Osteoblast (primary cell): Measurements from ENCODE around the gene RALGDS. TPM values are rescaled to one million over a fixed set of nuclear protein-coding genes. Genes with fewer than 3 reads are reported as not detected.
A peak's percentile ranks its signal among the peaks of the same experiment; 100 is the strongest.

Source experiments
- DNase-seq: peaks from one replicate; pipeline ENCODE4 v3.0.0; 2011; ENCODE audit warnings: low spot score, mixed read lengths; ENCODE audit not compliant: insufficient read length; ENCODE audit errors: missing footprints
- H2AFZ ChIP-seq: 2 replicates; pipeline ENCODE4 v1.6.0; 2011; ENCODE audit warnings: mild to moderate bottlenecking, low read length
- H3K27ac ChIP-seq: 2 replicates; pipeline ENCODE4 v1.5.1; 2011; ENCODE audit warnings: mild to moderate bottlenecking, low read depth, low read length, moderate library complexity
- H3K27me3 ChIP-seq: 2 replicates; pipeline ENCODE4 v1.6.0; 2012; ENCODE audit warnings: mild to moderate bottlenecking, control low read depth, inconsistent platforms, low read length, moderate library complexity; ENCODE audit not compliant: insufficient read depth
- H3K36me3 ChIP-seq: 2 replicates; pipeline ENCODE4 v1.5.1; 2011; ENCODE audit warnings: mild to moderate bottlenecking, low read length, control low read depth, moderate library complexity; ENCODE audit not compliant: insufficient read depth
- H3K4me1 ChIP-seq: 2 replicates; pipeline ENCODE4 v1.5.1; 2011; ENCODE audit warnings: mild to moderate bottlenecking, low read length, control low read depth, moderate library complexity; ENCODE audit not compliant: insufficient read depth
- H3K4me2 ChIP-seq: 2 replicates; pipeline ENCODE4 v1.6.0; 2011; ENCODE audit warnings: mild to moderate bottlenecking, low read length; ENCODE audit not compliant: insufficient read depth
- H3K4me3 ChIP-seq: fragments of 200-600 bp; sonication (generic); 3 replicates; pipeline ENCODE4 v1.5.1; 2012; ENCODE audit warnings: mild to moderate bottlenecking, low read length, inconsistent platforms; ENCODE audit not compliant: insufficient read depth
- H3K79me2 ChIP-seq: 2 replicates; pipeline ENCODE4 v1.6.0; 2012; ENCODE audit warnings: mild to moderate bottlenecking, low read length, control low read depth, inconsistent platforms; ENCODE audit not compliant: insufficient read depth
- H3K9me3 ChIP-seq: 2 replicates; pipeline ENCODE4 v1.5.1; 2011; ENCODE audit warnings: low read depth, low read length, control low read depth
- H4K20me1 ChIP-seq: 2 replicates; pipeline ENCODE4 v1.6.0; 2012; ENCODE audit warnings: mild to moderate bottlenecking, low read length, control low read depth; ENCODE audit not compliant: insufficient read depth
- CTCF ChIP-seq: IDR thresholded peaks from 2 replicates; pipeline ENCODE4 v1.5.1; 2011; ENCODE audit warnings: mild to moderate bottlenecking, low read depth, low read length, moderate library complexity; ENCODE audit errors: extremely low read depth
- total RNA-seq: library from RNA; depleted of rRNA; stranded (reverse); fragments of >200 nt; gene quantifications from 2 replicates; pipeline ENCODE4 v1.2.3, GENCODE V29; 2012

Gene RALGDS
- total RNA-seq, 1 donor, result 11.2 TPM

- H2AFZ ChIP-seq, result no peak overlapping the region
- H3K4me3 ChIP-seq, result no peak overlapping the region
- H3K36me3 ChIP-seq, result no peaks in the 10 kb centered on the region
- peaks cover 32% of the 10 kb centered on the region for H3K4me1 ChIP-seq
- no peaks in the 10 kb centered on the region for H3K9me3 ChIP-seq
- H3K4me2 ChIP-seq, result no peak overlapping the region
- H3K79me2 ChIP-seq, result peaks cover 9% of the 10 kb centered on the region
- H4K20me1 ChIP-seq, result peaks cover 62% of the 10 kb centered on the region
- TF ChIP-seq CTCF, result no peak
- H3K27me3 ChIP-seq, result no peaks in the 10 kb centered on the region
- DNase-seq, result no peak
- no peak overlapping the region for H3K27ac ChIP-seq
These were observed 16.6 kb upstream of the RALGDS start for GRCh38 chr9:133137451-133138231.

GRCh38 chr9:133135146-133135745 is 14.2 kb upstream of the RALGDS start:
- H3K27me3 ChIP-seq, result peaks cover 5% of the 10 kb centered on the region
- peaks cover 52% of the 10 kb centered on the region for H4K20me1 ChIP-seq
- H3K79me2 ChIP-seq, result peaks cover 2% of the 10 kb centered on the region
- H3K4me1 ChIP-seq, result peaks cover 44% of the 10 kb centered on the region
- TF ChIP-seq CTCF, result no peak
- DNase-seq, result peak; percentile 99
- H3K4me2 ChIP-seq, result peak overlapping the region; percentile 4
- no peaks in the 10 kb centered on the region for H3K36me3 ChIP-seq
- no peak overlapping the region for H2AFZ ChIP-seq
- H3K9me3 ChIP-seq, result no peaks in the 10 kb centered on the region
- H3K27ac ChIP-seq, result peak overlapping the region; percentile 35
- H3K4me3 ChIP-seq, result no peak overlapping the region

GRCh38 chr9:133134388-133135145 is 13.5 kb upstream of the RALGDS start:
- no peak for DNase-seq
- Histone ChIP-seq H3K4me1 (peaks cover 44% of the 10 kb centered on the region), H3K36me3 (no peaks in the 10 kb centered on the region), H3K4me2 (peak overlapping the region; percentile 34), H2AFZ (no peak overlapping the region), H3K9me3 (no peaks in the 10 kb centered on the region), H3K27me3 (peaks cover 5% of the 10 kb centered on the region), H4K20me1 (peaks cover 53% of the 10 kb centered on the region), H3K27ac (peak overlapping the region; percentile 80), H3K4me3 (no peak overlapping the region), H3K79me2 (peaks cover 2% of the 10 kb centered on the region)
- TF ChIP-seq CTCF, result no peak
